ENCODE measurements around the gene TLR5.

TLR5 gene

DNA sequence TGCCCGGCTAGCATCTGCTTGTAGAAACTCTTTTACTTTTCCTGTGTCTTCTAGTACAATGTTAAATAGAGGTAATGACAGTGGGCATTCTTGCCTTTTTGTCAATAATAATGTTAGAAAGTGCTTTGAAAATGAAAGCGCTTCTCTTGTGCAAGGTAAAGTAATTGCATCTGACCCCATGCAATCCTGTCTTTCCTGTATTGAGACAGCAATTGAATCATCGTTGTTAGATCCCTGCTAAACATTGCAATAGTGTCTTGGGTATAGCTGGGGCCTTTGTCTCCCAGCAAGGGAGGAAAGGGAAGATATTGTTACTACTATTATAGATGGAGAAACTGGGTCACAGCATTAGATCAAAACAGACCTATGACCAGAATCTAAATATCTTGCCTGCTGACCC lies 80.9 kb downstream of the TLR5 start:
- ATAC-seq, result no peak
- TF ChIP-seq ZC3H10 (CRISPR knock-in tag; IDR thresholded peaks at IDR 0.05), result no peak
- TF ChIP-seq, protein P1, sequence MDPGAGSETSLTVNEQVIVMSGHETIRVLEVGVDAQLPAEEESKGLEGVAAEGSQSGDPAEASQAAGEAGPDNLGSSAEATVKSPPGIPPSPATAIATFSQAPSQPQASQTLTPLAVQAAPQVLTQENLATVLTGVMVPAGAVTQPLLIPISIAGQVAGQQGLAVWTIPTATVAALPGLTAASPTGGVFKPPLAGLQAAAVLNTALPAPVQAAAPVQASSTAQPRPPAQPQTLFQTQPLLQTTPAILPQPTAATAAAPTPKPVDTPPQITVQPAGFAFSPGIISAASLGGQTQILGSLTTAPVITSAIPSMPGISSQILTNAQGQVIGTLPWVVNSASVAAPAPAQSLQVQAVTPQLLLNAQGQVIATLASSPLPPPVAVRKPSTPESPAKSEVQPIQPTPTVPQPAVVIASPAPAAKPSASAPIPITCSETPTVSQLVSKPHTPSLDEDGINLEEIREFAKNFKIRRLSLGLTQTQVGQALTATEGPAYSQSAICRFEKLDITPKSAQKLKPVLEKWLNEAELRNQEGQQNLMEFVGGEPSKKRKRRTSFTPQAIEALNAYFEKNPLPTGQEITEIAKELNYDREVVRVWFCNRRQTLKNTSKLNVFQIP (CRISPR knock-in tag; IDR thresholded peaks at IDR 0.05; ENCODE audit: borderline replicate concordance, low read depth), result no peak
- TF ChIP-seq, protein P2, sequence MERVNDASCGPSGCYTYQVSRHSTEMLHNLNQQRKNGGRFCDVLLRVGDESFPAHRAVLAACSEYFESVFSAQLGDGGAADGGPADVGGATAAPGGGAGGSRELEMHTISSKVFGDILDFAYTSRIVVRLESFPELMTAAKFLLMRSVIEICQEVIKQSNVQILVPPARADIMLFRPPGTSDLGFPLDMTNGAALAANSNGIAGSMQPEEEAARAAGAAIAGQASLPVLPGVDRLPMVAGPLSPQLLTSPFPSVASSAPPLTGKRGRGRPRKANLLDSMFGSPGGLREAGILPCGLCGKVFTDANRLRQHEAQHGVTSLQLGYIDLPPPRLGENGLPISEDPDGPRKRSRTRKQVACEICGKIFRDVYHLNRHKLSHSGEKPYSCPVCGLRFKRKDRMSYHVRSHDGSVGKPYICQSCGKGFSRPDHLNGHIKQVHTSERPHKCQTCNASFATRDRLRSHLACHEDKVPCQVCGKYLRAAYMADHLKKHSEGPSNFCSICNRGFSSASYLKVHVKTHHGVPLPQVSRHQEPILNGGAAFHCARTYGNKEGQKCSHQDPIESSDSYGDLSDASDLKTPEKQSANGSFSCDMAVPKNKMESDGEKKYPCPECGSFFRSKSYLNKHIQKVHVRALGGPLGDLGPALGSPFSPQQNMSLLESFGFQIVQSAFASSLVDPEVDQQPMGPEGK (CRISPR knock-in tag; IDR thresholded peaks at IDR 0.05; ENCODE audit: borderline replicate concordance), result no peak
- no peak for TF ChIP-seq ARNTL (CRISPR knock-in tag; IDR thresholded peaks at IDR 0.05; ENCODE audit: borderline replicate concordance, low read depth)
- TF ChIP-seq ZFP3 (CRISPR knock-in tag; IDR thresholded peaks at IDR 0.05), result no peak
- TF ChIP-seq, protein P3, sequence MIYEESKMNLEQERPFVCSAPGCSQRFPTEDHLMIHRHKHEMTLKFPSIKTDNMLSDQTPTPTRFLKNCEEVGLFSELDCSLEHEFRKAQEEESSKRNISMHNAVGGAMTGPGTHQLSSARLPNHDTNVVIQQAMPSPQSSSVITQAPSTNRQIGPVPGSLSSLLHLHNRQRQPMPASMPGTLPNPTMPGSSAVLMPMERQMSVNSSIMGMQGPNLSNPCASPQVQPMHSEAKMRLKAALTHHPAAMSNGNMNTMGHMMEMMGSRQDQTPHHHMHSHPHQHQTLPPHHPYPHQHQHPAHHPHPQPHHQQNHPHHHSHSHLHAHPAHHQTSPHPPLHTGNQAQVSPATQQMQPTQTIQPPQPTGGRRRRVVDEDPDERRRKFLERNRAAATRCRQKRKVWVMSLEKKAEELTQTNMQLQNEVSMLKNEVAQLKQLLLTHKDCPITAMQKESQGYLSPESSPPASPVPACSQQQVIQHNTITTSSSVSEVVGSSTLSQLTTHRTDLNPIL (CRISPR knock-in tag; IDR thresholded peaks at IDR 0.05; ENCODE audit: low read depth), result no peak
- TF ChIP-seq GLIS3 (CRISPR knock-in tag; IDR thresholded peaks at IDR 0.05), result no peak
- TF ChIP-seq ZNF8 (CRISPR knock-in tag; IDR thresholded peaks at IDR 0.05), result no peak
- no peak for TF ChIP-seq BACH2 (CRISPR knock-in tag; IDR thresholded peaks at IDR 0.05; ENCODE audit: borderline replicate concordance)
- TF ChIP-seq SNAI2 (CRISPR knock-in tag; IDR thresholded peaks at IDR 0.05), result no peak

DNA sequence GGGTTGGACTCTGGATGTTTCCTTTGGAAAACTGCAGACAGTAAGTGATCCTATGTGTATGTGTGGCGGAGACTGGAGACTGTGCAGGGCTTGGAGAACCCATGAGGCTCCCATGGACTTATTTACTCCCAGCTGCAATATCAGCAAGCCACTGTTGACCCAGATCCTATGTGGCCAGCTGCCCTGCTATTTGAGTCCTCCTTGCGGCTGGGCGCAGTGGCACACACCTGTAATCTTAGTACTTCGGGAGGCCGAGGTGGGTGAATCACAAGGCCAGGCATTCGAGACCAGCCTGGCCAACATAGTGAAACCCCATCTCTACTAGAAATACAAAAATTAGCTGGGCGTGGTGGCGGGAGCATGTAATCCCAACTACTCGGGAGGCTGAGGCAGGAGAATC lies 83.5 kb downstream of the TLR5 start:
- ATAC-seq, result no peak
- no peak for TF ChIP-seq SNAI2 (CRISPR knock-in tag; IDR thresholded peaks at IDR 0.05)
- no peak for TF ChIP-seq PPARA (CRISPR knock-in tag; IDR thresholded peaks at IDR 0.05; ENCODE audit: borderline replicate concordance)
- no peak for TF ChIP-seq ESRRG (CRISPR knock-in tag; IDR thresholded peaks at IDR 0.05)
- no peak for TF ChIP-seq CSDC2 (CRISPR knock-in tag; IDR thresholded peaks at IDR 0.05)
- TF ChIP-seq, protein P4, sequence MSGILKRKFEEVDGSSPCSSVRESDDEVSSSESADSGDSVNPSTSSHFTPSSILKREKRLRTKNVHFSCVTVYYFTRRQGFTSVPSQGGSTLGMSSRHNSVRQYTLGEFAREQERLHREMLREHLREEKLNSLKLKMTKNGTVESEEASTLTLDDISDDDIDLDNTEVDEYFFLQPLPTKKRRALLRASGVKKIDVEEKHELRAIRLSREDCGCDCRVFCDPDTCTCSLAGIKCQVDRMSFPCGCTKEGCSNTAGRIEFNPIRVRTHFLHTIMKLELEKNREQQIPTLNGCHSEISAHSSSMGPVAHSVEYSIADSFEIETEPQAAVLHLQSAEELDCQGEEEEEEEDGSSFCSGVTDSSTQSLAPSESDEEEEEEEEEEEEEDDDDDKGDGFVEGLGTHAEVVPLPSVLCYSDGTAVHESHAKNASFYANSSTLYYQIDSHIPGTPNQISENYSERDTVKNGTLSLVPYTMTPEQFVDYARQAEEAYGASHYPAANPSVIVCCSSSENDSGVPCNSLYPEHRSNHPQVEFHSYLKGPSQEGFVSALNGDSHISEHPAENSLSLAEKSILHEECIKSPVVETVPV (CRISPR knock-in tag; IDR thresholded peaks at IDR 0.05), result no peak
- TF ChIP-seq, protein P1 (CRISPR knock-in tag; IDR thresholded peaks at IDR 0.05; ENCODE audit: borderline replicate concordance, low read depth), result no peak
- TF ChIP-seq TOX (CRISPR knock-in tag; IDR thresholded peaks at IDR 0.05; ENCODE audit: borderline replicate concordance), result no peak
- no peak for TF ChIP-seq ZNF8 (CRISPR knock-in tag; IDR thresholded peaks at IDR 0.05)
- TF ChIP-seq ZFP30 (CRISPR knock-in tag; IDR thresholded peaks at IDR 0.05), result no peak
- no peak for TF ChIP-seq ARNTL (CRISPR knock-in tag; IDR thresholded peaks at IDR 0.05; ENCODE audit: borderline replicate concordance, low read depth)
- TF ChIP-seq, protein P3 (CRISPR knock-in tag; IDR thresholded peaks at IDR 0.05; ENCODE audit: low read depth), result no peak
- no peak for TF ChIP-seq RARB (CRISPR knock-in tag; IDR thresholded peaks at IDR 0.05)
- TF ChIP-seq, protein P5, sequence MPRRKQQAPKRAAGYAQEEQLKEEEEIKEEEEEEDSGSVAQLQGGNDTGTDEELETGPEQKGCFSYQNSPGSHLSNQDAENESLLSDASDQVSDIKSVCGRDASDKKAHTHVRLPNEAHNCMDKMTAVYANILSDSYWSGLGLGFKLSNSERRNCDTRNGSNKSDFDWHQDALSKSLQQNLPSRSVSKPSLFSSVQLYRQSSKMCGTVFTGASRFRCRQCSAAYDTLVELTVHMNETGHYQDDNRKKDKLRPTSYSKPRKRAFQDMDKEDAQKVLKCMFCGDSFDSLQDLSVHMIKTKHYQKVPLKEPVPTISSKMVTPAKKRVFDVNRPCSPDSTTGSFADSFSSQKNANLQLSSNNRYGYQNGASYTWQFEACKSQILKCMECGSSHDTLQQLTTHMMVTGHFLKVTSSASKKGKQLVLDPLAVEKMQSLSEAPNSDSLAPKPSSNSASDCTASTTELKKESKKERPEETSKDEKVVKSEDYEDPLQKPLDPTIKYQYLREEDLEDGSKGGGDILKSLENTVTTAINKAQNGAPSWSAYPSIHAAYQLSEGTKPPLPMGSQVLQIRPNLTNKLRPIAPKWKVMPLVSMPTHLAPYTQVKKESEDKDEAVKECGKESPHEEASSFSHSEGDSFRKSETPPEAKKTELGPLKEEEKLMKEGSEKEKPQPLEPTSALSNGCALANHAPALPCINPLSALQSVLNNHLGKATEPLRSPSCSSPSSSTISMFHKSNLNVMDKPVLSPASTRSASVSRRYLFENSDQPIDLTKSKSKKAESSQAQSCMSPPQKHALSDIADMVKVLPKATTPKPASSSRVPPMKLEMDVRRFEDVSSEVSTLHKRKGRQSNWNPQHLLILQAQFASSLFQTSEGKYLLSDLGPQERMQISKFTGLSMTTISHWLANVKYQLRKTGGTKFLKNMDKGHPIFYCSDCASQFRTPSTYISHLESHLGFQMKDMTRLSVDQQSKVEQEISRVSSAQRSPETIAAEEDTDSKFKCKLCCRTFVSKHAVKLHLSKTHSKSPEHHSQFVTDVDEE (CRISPR knock-in tag; IDR thresholded peaks at IDR 0.05), result no peak
